HepG2 (cell line): ENCODE results near the gene PSMD9. TPM values are rescaled to one million over a fixed set of nuclear protein-coding genes. Genes with fewer than 3 reads are reported as not detected.

Experiments used
- ETV6 ChIP-seq: sonication (generic); formaldehyde crosslinking; conservative IDR thresholded peaks from 2 replicates; pipeline ENCODE4 v1.4.0; 2020; ENCODE audit warnings: missing genetic modification reagents
- MED13 ChIP-seq: sonication (generic); formaldehyde crosslinking; IDR thresholded peaks from 2 replicates; pipeline ENCODE4 v1.5.0; 2020; ENCODE audit warnings: missing genetic modification reagents
- U2AF1 ChIP-seq: fragments of 200-400 bp; formaldehyde crosslinking; optimal IDR thresholded peaks from 2 replicates; pipeline ENCODE3; 2017; ENCODE audit warnings: mild to moderate bottlenecking, low read depth, low read length
- XRCC5 ChIP-seq: fragments of 200-400 bp; formaldehyde crosslinking; optimal IDR thresholded peaks from 2 replicates; pipeline ENCODE3; 2017; ENCODE audit warnings: mild to moderate bottlenecking, low read length
- ZNF430 ChIP-seq: sonication (generic); formaldehyde crosslinking; IDR thresholded peaks from 2 replicates; pipeline ENCODE4 v1.9.0; 2021; ENCODE audit warnings: mild to moderate bottlenecking, missing genetic modification reagents
- ZNF776 ChIP-seq: sonication (generic); formaldehyde crosslinking; IDR thresholded peaks from 2 replicates; pipeline ENCODE4 v1.4.0; 2020; ENCODE audit warnings: mild to moderate bottlenecking, missing genetic modification reagents
- ZNF780A ChIP-seq: sonication (generic); formaldehyde crosslinking; IDR thresholded peaks from 2 replicates; pipeline ENCODE4 v1.8.0; 2022; ENCODE audit warnings: mild to moderate bottlenecking, missing genetic modification reagents, moderate library complexity
- ZNF792 ChIP-seq: IDR thresholded peaks from 2 replicates; pipeline ENCODE4 v1.6.1; 2016
- ZNF879 ChIP-seq: sonication (generic); formaldehyde crosslinking; IDR thresholded peaks from 2 replicates; pipeline ENCODE4 v1.8.1; 2023; ENCODE audit warnings: missing genetic modification reagents
- polyA plus RNA-seq, 8 experiments: library from polyadenylated mRNA; depleted of rRNA in 3 of 8; stranded (reverse) in 7 of 8; unstranded in 1 of 8; fragments of >200 nt; fragmentation: Illumina TruSeq in 4 of 8; extraction: Trizol in 4 of 8; gene quantifications; 2 replicates each; pipeline versions ENCODE4 v1.2.1 to v1.2.3, GENCODE V29; 2011 to 2016; ENCODE audit warnings: low read depth in 4 of 8, missing spikeins in 1 of 8, mixed read lengths in 1 of 8; ENCODE audit not compliant: insufficient read depth in 1 of 8
- total RNA-seq, 5 experiments: library from RNA; depleted of rRNA; stranded (reverse); fragments of >200 nt; fragmentation: Illumina TruSeq; extraction: Trizol; gene quantifications; 2 replicates each; pipeline ENCODE4 v1.2.3, GENCODE V29; 2016; ENCODE audit warnings: low read depth in 1 of 5
- TF ChIP-seq, protein P1 (sequence below): sonication (generic); formaldehyde crosslinking; IDR thresholded peaks from 2 replicates; pipeline ENCODE4 v1.9.0; 2021; ENCODE audit warnings: mild to moderate bottlenecking, missing genetic modification reagents
- TF ChIP-seq, protein P2 (sequence below): sonication (generic); formaldehyde crosslinking; IDR thresholded peaks from 2 replicates; pipeline ENCODE4 v1.4.0; 2020; ENCODE audit warnings: mild to moderate bottlenecking, missing genetic modification reagents
- TF ChIP-seq, protein P3 (sequence below): sonication (generic); formaldehyde crosslinking; IDR thresholded peaks from 2 replicates; pipeline ENCODE4 v1.4.0; 2020; ENCODE audit warnings: missing genetic modification reagents
- TF ChIP-seq, protein P4 (sequence below): sonication (generic); formaldehyde crosslinking; conservative IDR thresholded peaks from 2 replicates; pipeline ENCODE4 v1.4.0; 2020; ENCODE audit warnings: missing genetic modification reagents
- TF ChIP-seq, protein P5 (sequence below): IDR thresholded peaks from 2 replicates; pipeline ENCODE4 v1.6.1; 2012; ENCODE audit warnings: low read depth, low read length, improper control_type of control experiment

PSMD9 gene
- total and polyA plus RNA-seq, 2 of the 13 experiments (the other 11 are each of a cell fraction or from before 2014, with no cell fraction given) = 41.4 to 61.1 TPM

DNA sequence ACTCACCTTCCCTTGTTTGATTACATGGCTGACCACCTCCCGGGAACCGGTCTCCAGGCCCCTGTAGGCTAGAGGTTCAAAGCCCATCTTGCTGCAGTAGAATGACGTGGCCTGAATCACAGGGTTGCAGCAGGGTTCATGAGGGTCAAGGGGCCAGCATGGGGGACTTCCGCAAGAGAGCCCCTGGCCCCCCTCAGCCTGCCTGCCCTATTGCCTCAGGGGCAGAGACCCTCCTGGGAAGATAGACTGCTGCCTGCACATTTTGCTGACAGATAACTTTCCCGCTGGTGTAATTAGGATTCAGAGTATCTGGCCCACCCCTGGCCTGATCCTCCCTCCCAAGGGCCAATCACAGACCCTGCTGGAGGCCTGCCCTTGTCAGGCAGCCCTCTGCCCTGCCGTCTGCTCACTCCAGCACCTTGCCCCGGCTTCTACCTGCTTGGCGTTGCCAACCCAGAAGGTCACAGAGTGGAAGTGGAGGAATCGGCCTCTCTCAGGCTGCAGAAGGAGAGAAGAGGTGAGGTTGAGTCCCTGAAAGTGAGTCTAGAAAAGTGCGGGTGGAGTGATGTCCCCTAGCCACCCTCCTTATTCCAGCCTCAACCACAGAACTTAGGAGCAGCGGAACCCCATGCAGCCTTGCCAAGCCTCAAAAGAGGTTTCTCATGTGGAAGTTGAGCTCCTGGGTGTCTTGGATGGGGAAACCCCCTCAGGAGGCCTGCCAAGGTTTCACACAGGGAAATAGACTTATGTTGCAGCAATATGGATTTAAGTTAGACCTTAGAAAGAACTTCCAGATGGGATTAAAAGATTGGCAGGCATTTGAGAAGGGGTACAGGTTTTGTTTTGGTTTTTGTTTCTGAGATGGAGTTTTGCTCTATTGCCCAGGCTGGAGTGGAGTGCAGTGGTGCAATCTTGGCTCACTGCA, 31.0 kb upstream of the PSMD9 start (continued):
- TF ChIP-seq, protein P1, sequence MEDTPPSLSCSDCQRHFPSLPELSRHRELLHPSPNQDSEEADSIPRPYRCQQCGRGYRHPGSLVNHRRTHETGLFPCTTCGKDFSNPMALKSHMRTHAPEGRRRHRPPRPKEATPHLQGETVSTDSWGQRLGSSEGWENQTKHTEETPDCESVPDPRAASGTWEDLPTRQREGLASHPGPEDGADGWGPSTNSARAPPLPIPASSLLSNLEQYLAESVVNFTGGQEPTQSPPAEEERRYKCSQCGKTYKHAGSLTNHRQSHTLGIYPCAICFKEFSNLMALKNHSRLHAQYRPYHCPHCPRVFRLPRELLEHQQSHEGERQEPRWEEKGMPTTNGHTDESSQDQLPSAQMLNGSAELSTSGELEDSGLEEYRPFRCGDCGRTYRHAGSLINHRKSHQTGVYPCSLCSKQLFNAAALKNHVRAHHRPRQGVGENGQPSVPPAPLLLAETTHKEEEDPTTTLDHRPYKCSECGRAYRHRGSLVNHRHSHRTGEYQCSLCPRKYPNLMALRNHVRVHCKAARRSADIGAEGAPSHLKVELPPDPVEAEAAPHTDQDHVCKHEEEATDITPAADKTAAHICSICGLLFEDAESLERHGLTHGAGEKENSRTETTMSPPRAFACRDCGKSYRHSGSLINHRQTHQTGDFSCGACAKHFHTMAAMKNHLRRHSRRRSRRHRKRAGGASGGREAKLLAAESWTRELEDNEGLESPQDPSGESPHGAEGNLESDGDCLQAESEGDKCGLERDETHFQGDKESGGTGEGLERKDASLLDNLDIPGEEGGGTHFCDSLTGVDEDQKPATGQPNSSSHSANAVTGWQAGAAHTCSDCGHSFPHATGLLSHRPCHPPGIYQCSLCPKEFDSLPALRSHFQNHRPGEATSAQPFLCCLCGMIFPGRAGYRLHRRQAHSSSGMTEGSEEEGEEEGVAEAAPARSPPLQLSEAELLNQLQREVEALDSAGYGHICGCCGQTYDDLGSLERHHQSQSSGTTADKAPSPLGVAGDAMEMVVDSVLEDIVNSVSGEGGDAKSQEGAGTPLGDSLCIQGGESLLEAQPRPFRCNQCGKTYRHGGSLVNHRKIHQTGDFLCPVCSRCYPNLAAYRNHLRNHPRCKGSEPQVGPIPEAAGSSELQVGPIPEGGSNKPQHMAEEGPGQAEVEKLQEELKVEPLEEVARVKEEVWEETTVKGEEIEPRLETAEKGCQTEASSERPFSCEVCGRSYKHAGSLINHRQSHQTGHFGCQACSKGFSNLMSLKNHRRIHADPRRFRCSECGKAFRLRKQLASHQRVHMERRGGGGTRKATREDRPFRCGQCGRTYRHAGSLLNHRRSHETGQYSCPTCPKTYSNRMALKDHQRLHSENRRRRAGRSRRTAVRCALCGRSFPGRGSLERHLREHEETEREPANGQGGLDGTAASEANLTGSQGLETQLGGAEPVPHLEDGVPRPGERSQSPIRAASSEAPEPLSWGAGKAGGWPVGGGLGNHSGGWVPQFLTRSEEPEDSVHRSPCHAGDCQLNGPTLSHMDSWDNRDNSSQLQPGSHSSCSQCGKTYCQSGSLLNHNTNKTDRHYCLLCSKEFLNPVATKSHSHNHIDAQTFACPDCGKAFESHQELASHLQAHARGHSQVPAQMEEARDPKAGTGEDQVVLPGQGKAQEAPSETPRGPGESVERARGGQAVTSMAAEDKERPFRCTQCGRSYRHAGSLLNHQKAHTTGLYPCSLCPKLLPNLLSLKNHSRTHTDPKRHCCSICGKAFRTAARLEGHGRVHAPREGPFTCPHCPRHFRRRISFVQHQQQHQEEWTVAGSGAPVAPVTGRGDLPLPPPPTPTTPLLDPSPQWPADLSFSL (CRISPR knock-in tag) = no peak
- no peak for TF ChIP-seq XRCC5
- TF ChIP-seq, protein P2, sequence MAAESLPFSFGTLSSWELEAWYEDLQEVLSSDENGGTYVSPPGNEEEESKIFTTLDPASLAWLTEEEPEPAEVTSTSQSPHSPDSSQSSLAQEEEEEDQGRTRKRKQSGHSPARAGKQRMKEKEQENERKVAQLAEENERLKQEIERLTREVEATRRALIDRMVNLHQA (CRISPR knock-in tag) = no peak
- TF ChIP-seq, protein P3, sequence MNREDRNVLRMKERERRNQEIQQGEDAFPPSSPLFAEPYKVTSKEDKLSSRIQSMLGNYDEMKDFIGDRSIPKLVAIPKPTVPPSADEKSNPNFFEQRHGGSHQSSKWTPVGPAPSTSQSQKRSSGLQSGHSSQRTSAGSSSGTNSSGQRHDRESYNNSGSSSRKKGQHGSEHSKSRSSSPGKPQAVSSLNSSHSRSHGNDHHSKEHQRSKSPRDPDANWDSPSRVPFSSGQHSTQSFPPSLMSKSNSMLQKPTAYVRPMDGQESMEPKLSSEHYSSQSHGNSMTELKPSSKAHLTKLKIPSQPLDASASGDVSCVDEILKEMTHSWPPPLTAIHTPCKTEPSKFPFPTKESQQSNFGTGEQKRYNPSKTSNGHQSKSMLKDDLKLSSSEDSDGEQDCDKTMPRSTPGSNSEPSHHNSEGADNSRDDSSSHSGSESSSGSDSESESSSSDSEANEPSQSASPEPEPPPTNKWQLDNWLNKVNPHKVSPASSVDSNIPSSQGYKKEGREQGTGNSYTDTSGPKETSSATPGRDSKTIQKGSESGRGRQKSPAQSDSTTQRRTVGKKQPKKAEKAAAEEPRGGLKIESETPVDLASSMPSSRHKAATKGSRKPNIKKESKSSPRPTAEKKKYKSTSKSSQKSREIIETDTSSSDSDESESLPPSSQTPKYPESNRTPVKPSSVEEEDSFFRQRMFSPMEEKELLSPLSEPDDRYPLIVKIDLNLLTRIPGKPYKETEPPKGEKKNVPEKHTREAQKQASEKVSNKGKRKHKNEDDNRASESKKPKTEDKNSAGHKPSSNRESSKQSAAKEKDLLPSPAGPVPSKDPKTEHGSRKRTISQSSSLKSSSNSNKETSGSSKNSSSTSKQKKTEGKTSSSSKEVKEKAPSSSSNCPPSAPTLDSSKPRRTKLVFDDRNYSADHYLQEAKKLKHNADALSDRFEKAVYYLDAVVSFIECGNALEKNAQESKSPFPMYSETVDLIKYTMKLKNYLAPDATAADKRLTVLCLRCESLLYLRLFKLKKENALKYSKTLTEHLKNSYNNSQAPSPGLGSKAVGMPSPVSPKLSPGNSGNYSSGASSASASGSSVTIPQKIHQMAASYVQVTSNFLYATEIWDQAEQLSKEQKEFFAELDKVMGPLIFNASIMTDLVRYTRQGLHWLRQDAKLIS (CRISPR knock-in tag) = no peak
- 0 out of 2 replicates have a peak, but pooled peaks have one; percentile 48 for TF ChIP-seq ZNF780A (CRISPR knock-in tag)
- TF ChIP-seq, protein P4, sequence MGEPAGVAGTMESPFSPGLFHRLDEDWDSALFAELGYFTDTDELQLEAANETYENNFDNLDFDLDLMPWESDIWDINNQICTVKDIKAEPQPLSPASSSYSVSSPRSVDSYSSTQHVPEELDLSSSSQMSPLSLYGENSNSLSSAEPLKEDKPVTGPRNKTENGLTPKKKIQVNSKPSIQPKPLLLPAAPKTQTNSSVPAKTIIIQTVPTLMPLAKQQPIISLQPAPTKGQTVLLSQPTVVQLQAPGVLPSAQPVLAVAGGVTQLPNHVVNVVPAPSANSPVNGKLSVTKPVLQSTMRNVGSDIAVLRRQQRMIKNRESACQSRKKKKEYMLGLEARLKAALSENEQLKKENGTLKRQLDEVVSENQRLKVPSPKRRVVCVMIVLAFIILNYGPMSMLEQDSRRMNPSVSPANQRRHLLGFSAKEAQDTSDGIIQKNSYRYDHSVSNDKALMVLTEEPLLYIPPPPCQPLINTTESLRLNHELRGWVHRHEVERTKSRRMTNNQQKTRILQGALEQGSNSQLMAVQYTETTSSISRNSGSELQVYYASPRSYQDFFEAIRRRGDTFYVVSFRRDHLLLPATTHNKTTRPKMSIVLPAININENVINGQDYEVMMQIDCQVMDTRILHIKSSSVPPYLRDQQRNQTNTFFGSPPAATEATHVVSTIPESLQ (CRISPR knock-in tag) = 0 out of 2 replicates have a peak, but pooled peaks have one; percentile 8
- TF ChIP-seq ETV6 (CRISPR knock-in tag) = no peak
- TF ChIP-seq, protein P5, sequence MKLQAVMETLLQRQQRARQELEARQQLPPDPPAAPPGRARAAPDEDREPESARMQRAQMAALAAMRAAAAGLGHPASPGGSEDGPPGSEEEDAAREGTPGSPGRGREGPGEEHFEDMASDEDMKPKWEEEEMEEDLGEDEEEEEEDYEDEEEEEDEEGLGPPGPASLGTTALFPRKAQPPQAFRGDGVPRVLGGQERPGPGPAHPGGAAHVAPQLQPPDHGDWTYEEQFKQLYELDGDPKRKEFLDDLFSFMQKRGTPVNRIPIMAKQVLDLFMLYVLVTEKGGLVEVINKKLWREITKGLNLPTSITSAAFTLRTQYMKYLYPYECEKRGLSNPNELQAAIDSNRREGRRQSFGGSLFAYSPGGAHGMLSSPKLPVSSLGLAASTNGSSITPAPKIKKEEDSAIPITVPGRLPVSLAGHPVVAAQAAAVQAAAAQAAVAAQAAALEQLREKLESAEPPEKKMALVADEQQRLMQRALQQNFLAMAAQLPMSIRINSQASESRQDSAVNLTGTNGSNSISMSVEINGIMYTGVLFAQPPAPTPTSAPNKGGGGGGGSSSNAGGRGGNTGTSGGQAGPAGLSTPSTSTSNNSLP = peak; percentile 56; the same call in 1 of the 2 replicates
- TF ChIP-seq ZNF776 (CRISPR knock-in tag) = no peak
- TF ChIP-seq MED13 (CRISPR knock-in tag) = no peak
- TF ChIP-seq ZNF430 (CRISPR knock-in tag) = no peak; the same call in 1 of the 2 replicates
- no peak for TF ChIP-seq U2AF1
- TF ChIP-seq ZNF879 (CRISPR knock-in tag) = no peak
- TF ChIP-seq ZNF792 (CRISPR knock-in tag) = peak; percentile 34; the same call in 1 of the 2 replicates
